Fibroblast of skin of back (primary cell): ENCODE data around the gene MICALL2.

ENCODE experiments used
- DNase-seq: peaks from one replicate; pipeline ENCODE4 v3.0.0-alpha.2; 2013

MICALL2 gene

DNA sequence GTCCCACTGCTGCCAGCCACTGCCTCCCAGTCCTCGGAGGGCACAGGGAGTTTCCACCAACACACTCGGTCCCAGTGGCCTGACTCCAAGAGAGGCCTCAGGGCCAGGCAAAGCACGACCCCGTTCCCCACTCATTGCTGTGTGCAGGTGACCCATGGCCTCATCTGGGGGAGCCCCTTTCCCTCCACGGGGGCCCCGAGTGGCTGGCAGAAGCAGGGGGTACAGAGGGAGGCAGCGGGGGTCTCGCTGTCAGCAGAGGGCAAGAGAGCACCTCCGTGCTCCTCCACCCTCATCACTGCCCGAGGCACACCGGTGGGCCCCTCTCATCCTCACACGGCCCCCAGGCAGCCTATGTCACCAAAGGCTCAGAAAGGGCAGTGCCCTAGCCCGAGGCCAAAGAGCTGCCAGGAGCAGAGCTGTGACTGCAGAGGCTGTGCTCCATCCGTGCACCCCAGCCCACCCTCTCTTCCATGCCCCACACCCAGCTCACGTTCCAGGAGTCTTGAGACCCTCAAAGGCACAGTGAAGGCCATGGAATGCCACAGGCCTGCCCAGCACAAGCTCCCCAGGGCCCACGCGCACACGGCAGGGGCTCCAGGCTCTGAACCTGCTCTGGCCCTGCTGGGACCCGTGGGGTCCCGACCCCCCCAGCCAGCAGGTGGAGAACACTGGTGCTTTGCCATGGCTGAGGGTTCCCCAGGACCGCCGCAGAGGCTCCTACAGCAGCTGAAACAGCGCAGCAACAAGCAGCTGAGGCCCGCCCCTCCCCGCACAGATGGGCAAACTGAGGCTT lies 25.9 kb downstream of the MICALL2 start:
- no peak for DNase-seq

DNA sequence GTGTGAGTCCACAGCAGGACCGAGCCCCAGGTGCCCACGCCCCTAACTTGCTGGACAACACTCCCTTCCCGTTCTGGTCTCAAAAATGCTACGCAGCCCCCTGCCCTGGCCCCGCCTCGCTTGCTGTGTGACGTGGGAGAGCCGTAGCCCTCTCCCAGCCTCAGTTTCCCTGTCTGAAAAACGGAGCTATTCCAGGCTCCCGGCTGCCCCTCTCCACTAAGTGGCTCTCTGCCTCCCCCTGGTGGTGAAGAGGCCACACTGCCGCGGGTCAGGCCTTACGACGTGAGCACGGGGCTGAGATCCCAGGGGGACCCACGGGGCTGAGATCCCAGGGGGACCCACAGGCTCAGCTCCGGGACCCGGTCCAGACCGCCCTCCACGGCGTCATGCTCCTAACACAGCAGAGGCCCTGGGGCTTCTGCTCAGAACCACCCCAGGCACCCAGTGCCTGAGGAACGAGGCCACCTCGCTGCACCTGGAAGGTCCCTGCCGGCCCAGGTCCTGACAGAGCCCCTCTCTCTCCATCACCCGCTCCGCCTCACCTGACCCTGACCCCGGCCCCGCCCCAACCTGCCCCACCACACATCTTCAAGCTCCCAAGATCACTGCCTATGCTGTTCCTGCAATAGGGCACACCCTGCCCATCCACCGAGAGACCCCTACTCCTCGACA lies 26.7 kb downstream of the MICALL2 start:
- DNase-seq: peak; percentile 48

DNA sequence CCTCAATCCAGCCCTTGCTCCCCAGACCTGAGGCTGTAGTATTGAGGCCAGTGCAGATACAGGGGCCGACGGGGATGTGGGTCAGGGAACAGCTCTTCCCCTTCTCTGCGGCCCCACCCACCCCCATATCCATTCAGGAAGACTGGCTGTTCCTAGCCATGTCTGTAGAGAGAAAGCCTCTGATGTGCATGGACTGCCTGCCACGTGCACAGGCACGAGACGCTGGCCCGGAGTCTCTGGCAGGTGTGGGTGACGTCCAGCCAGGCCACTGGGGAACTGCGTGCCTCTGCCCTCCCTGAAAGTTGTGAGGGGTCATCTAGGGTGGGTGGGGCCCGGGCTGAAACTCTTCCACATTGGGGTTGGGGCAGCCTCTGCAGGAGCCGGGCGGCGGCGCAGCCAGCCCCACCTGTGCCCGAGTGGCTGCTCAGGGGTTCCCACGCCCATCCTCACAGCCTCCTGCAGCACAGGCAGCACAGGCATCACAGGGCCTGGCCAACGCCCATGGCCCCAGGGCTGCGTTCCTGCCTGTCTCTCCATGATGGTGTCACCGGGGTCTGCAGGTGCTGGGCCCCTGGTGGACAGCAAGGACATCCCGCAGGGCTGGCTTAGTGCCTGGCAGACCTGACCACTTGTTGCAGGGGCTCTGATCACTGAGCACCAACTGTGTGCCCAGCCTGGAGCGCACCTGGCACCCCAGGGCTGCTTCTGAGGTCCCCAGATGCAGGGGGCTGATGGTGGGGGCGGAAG lies 27.5 kb downstream of the MICALL2 start:
- no peak for DNase-seq

DNA sequence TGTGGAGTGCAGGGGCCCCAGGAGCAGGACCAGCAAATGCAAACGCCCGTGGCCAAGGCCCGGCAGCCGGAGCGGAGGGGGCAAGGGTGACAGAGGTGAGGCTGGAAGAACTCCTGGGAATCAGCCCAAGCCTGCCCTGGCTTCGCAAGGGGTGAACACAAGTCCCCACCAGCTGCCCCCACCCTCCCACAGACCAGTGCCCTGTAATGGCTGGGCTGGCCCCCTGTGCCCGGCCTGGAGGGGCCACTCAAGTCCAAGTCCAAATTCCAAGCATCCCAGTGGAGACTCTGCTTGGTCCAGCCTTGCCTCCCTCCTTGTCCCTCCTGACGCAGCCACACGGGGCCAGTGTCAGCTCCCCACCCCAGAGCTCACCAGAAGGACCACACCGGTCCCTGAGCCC lies 28.0 kb downstream of the MICALL2 start:
- no peak for DNase-seq

DNA sequence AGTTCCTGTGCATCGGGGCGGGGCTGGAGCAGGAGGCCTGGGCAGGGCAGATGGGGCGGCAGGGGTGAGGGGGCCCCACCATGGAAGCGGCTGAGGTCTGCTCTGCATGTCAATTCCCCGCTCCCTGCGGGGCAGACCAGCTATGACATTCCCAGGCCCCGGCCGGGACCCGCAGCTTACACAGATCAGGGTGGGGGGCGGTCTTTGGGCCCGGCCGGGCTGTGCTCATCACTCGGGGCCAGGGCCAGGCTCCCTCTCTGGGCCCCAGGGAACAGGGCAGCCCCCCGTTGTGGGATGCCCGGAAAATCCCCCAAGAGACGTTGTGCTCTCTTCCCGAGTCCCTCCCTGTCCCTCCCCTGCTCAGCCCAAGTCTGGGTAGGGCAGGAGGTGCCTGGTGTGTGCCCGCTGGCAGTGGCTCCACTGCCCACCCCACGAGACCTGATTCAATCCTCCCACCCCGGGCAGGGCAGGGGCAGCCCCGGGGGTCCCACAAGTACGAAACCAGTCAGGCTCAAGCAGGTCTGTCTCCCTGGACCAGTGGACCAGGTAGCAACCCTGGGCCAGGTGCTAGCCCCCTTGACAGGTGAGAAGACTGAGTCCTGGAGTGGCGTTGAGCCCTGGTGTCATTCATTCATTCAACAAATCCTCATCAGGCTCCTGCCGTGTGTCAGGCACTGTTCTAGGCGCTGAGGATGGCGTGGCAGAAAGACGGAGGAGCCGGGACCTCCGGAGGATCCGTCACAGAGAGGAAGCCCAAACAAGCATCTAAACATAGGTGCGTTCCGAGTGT lies 29.0 kb downstream of the MICALL2 start:
- DNase-seq: no peak

DNA sequence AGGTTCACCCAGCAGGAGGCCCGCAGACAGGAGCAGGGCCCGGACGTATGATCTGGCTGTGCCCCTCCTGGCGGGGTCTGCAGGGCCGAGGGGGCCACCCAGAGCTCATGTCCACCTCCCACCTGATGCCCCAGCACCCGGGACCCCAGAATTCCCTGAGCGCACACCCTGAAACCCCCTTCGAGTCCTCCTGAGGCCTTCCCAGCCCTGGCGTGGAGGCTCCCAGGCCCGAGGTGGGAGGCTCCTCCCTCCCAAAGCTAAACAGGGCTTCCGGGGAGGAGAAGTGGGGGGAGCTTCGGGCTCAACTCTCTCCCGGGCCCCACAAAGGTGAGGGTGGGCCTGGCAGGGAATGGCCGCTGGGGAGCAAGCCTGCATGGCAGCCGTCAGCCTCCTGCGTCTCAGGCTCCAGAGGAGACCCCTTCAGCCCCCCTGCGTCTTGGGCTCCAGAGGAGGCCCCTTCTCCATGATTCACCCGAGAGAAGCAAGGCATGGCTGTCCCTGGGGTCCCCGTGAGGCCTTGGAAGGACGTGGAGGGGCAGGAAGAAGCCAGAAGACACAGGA lies 30.2 kb downstream of the MICALL2 start:
- DNase-seq: peak; percentile 16

DNA sequence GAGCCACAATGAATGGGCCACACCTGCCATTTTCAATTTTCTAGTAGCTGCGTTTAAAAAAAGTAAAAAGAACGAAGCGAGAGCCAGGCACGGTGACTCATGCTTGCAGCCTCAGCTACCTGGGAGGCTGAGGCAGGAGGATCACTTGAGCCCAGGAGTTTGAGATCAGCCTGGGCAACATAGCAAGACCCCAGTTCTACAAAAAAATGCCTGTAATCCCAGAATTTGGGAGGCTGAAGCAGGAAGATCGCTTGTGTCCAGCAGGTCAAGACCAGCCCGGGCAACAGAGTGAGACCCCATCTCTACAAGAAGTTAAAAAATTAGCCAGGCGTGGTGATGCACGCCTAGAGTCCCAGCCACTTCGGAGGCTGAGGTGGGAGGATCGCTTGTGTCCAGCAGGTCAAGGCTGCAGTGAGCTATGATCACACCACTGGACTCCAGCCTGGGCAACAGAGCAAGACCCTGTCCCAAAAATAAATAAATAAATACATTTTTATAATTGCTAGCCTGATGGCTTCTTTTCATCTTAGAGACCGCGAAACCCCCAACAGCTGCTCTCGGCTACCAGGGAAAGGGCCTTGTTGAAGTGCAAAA lies 32.1 kb downstream of the MICALL2 start:
- no peak for DNase-seq

DNA sequence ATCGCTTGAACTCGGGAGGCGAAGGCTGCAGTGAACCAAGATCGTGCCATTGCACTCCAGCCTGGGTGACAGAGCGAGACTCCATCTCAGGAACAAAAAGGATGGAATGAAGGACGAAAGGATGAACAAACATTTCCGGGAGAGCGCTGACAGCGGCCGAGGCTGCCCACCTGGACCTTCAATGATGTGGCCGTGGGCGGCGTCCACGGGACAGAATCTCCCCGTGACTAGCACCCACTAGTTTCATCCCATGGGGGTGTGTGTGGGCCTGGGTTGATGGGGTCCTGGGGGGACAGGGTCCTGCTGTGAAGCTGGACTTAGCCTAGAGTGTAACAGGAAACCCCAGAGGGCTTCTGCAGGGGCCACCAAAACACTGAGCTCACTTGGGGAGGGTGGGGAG lies 32.8 kb downstream of the MICALL2 start:
- DNase-seq: no peak

DNA sequence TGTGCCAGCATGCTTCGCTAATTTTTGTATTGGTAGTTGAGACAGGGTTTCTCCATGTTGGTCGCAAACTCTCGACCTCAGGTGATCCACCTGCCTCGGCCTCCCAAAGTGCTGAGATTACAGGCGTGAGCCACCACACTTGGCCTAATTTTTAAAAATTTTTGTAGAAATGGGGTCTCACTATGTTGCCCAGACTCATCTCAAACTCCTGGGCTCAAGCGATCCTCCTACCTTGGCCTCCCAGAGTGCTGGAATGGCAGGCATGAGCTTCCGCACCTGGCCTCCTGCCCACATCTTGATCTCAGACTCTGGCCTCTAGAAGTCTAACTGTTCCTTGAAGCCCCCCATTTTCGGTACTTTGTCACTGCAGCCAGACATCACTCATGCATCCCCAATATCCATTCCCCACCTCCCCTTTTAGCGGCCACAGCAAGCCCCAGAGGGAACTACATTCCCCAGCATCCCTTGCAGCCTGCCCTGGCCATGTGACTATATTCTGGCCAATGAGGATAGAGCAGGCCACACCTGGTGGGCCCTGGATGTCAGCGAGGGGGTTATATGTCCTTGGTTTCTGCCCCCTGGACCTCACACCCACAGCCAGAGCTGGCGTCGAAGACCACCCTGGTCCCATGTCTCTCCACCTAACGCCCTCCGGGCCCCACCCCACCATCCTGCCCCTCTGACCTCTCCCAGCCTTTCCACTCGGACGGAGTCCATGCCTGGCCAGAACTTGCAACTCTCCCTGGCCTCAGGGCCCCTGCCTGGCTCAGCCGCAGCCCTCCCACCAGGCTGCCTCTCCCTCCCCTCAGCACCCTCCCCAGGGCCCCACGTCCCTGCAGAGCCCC lies 33.8 kb downstream of the MICALL2 start:
- DNase-seq: peak; percentile 20

DNA sequence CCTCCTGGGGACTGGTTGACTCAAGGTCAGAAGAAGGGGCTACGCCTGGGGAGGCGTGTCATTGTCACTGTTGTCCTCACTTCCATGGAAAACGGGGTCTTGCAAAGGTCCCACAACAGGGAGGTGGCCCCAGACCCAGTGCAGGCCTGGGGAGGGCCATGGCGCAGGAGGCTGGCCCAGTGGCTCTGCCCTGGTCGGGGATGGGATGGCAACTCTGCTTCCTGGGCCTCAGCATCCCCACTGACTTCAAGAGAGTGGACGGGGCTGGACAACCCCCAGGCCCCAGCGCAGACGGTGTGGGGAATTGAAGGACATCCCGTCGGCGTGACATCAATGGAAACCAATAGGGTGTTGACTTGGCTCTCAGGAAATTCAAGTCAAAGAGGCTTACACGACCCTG lies 35.2 kb downstream of the MICALL2 start:
- DNase-seq: no peak

DNA sequence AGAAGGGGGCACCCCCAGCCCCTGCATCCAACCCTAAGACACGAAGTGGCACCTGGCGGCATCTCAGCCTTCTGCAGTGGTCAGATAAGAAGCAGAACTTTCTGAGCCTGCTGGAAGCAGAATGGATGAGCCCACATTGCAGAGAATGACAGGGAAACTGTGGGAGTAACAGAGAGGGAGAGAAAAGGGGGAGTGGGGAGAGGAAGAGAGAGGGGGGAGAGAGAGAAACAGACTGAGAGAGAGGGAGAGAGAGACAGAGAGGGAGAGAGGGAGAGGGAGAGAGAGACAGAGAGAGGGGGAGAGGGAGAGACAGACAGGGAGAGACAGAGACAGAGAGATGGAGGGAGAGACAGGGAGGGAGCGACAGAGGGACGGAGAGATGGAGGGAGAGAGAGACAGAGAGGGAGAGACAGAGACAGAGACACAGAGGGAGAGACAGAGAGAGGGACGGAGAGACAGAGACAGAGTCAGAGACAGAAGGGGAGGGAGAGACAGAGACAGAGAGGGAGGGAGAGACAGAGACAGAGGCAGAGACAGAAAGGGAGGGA lies 35.9 kb downstream of the MICALL2 start:
- no peak for DNase-seq

DNA sequence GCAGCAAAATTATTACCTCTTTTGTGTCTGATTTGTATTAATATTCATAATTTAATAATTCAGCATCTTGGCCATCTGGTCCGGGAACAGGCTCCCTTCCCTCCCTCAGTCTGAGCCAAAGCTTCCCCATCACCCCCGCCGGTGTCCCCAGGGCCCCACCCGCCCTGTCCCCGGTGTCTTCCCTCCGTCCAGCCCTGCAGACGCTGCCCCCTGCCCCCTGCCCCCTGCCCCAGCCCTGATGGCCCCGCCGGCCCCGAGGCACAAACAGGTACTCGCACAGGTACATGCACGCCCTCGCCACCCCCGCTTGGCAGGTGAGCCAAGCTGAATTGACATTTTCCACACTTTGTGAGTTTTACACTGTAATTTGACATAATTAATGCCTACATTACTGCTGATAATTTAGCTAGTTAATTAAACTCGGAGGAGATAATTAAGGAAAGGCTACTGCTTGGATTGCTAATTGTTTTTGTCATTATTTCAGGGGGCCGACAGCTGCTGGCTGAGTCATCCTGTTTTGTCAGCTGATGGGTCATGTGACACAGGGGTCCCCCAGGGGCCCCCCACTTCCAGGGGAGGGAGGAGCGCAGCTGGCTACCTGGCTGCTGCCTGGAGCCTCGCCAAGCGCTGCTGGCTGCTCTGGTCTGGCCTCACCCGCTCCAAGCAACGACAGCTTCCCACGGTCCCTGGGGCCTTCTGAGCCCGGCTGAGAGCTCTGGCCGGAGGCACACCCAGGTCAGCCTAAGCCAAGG lies 36.6 kb downstream of the MICALL2 start:
- no peak for DNase-seq

DNA sequence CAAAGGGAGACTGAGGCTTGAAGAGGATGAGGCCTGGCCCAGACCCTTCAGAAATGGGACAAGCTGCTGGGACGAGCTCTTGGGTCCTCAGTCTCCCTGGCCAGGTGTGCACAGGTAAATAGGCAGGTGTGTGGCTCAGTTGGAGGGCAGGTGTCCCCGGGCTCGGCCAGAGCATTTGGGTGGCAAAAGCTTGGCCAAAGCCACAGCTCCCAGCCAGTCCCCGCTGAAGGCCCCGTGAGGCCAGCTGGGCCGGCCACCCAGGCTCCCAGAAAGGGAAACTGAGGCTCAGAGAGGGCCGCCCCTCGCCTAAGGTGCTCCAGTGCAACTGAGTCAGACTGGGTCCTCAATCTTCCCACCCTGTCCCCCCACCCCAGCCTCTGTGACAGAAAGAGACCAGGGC lies 37.3 kb downstream of the MICALL2 start:
- DNase-seq: no peak

DNA sequence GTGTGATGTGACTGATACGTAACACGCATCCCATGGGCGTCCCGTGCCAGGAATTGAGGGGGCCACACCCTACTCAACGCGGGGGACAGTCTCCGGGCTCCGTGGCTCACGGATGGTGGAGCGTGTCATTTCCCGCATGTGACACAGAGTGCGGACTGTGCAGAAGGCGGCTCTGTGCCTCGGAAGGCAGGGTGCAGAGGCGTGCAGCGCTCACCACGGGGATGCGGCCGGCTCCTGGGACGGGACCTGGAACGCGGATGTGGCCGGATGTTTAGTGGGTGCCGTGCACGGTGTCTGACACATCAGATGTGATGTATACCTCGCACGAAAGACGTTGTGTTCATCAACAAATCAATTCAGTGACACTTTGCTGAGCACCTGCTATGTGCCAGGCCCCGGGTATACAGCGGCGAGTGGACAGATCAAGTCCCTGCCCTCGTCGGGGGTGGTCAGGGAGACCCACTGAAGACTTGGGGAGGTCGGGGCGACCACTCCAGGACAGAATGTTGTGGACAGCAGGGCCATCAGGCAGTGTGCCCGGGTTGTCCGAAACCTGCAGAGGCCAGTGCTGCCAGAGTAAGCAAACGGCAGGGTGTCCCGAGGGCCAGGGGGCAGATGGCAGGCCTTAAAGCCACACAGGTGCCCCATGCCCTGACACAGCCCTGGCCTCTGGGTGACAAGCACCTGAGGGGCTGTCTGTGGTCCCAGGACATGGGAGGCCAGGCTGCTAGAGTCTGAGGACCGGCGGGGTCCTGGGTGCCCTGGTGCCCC lies 38.1 kb downstream of the MICALL2 start:
- no peak for DNase-seq

DNA sequence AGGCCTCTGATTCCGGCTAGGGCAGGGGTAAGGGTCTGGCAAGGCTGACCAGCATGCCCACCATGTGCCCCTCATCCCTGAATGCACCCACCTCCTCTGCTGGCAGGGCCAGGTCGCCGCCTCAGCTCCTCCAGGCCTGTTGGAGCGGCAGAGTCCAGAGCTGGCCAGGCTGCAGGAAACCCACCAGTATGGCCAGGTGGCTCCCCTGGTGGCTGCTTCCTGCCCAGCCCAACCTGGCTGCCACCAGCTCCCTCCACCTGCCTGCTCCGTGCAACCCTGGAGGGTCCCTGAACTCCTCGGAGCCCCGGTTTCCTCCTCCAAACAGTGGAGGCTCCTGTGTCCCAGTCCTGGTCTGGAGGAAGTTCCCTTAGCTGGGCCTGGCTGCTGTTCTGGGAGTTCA lies 39.6 kb downstream of the MICALL2 start:
- no peak for DNase-seq

DNA sequence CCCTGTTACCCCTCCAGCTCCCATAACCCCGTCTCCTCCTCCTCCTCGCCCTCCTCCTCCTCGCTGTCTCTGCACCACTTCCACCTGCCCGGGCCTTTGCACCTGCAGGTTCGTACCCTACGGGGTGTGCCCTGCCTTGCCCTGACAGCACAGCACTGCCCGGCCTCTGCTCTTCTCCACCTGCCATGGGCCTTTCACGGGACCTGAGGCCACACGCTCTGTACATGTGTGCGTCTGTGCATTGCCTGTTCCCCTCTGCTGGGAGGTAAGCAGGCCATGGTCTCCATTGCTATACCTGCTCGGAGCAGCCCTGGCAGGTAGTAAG lies 40.0 kb downstream of the MICALL2 start:
- no peak for DNase-seq

DNA sequence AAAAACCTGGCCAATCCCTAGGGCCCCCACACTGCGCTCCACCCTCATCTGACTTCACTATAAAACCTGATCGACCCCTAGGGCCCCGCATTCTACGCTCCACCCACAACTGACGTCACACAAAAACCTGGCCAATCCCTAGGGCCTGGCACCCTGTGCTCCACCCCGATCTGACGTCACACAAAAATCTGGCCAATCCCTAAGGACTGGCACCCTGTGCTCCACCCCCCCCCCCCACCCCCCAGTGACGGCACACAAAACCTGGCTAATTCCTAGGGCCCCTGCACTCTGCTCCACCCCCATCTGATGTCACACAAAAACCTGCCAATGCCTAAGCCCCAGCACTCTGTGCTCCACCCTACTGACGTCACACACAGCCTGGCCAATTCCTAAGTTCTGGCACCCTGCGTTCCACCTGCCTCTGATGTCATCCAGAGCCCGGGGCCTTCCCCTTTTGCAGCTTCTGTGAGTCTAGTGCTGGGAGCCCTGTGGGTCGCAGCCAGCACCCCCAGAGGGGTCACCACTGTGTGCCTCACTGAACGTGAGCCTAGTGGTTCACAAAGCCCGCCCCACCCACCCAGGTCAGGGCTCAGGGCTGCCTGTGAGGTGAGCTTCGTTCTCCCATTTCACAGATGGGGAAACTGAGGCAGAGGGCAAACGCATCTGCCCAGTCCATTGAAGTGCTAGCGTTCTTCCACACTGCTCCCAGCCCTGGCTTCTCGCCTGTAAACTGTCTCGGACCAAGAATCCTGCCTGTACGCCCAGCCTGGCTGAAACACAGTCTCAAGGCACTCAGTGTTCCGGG lies 40.6 kb downstream of the MICALL2 start:
- DNase-seq: no peak

DNA sequence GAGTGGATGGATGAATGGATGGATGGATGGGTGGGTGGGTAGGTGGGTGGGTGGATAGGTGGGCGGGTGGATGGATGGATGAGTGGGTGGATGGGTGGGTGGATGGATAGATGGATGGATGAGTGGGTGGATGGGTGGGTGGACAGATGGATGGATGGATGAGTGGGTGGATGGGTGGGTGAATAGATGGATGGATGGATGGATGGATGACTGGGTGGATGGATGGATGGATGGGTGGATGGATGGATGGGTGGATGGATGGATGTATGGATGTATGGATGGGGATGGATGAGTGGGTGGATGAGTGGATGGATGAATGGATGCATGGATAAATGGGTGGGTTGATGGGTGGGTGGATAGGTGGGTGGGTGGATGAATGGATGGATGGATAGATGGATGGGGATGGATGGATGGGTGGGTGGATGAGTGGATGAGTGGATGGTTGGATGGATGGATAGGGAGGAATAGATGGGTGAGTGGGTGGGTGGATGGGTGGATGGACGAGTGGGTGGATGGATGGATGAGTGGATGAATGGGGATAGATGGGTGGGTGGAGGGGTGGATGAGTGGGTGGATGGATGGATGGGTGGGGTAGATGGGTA lies 43.8 kb downstream of the MICALL2 start:
- DNase-seq: no peak
